GM21390 (cell line): ENCODE measurements around the gene PRDX5.
A peak's percentile ranks its signal among the peaks of the same experiment; 100 is the strongest.

ENCODE experiments used
- ATAC-seq: cut with Tn5 transposase; IDR thresholded peaks from one replicate; pipeline ENCODE4 v1.9.1; 2021; ENCODE audit not compliant: unreplicated experiment

PRDX5 gene

GRCh38 chr11:64317961-64318765 lies at the start of gene PRDX5:
Gene PRDX5, plus strand, starts transcription at chr11:64318121. Its CDS starts 95 bp downstream, at chr11:64318216.
- peak; percentile 65 for ATAC-seq

DNA sequence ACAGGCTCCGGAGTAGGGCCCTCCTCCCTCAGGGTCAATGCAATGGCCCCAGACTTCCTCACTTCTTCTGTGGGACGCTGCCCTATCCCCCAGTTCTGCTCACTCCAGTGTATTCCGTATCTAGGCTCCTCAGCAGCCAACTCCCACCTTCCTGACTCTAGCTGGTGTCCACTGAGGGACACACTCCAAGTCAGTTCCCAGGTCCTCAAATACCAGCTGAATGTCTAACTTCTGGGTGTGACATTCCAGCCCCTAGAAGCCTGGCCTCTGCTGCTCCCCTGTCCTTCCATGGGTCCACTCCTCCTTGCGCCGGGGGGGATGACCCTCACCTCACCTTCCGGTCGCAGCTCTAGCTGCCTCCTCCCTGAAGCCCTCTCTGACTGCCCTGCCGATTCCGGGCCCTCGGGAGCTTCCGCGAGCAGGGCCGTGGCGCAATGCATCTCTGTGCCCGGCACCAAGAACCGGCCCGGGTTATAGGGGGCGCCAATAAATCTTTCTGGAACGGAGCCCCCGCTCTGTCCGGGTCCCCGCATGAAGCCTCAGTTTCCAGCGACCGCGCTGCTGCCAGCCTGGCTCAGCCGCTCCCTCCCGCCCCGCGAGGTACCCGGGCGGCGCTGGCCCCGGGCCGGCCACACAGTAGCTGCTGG lies 48.9 kb upstream of the PRDX5 start:
- ATAC-seq = peak; percentile 11

DNA sequence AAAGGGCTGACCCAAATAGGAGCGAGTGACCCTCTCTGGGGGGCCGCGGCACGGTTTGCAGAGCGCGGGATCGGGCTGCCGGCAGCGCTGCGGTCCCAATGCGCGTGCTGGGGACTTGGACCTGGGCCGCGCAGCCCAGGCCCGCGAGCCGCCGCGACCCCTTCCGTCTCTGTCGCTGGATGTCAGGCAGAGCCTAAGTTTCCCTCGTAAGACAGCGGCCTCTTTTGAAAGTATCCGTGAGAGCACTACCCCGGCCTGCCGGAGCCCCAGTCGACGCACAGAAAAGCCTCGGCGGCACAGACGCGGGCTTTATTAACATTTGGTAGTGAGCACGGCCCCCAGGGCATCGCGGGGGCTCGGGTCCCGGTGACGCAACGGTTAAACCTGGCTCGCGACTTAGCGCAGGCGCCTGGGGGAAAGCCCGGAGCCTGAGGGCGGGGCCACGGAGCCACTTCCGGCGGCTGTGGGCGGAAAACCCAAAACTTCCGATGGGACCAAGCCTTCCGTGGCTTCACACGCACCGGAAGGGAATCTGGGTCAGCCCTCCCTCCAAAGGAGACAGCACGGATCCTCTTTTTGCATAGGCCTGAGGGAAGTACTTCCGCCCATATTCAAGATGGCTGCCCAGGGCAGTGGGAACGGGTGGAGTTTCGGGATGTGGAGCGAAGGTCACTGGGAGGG lies 48.2 kb upstream of the PRDX5 start:
- ATAC-seq = peak; percentile 63

DNA sequence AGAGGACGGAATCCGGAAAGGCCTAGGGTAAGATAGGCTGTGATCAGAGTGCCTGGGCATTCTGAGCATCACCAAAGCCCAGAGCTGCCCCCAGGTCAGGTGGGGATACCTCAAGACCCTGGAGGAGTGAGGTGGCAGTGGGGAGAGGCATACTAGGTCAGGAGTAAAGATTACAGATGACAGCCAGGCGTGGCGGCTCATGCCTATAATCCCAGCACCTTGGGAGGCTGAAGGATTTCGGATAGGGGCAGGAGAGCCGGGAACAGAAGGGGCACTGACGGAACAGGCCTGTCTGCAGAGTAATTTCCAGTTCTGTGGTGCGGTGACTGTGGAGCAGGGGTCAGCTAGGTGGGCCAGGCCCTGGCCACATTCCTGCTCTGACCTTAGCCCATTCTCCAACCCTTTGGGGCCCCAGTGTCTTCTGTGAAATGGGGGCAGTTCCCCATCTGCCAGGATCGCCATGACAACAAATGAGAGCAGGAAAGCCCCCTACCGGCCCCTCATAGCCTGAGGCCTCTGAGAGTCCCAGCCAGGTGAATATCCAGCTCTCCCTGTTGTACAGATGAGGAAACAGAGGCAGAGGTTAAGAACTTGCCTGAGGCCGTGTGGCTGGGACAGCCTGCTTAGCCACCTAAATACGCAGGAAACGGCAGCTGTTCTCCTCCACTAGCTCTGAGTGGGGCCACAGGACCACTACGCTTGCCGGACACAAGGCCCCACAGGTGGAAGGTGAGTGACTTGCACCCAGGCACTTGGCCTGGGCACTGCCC lies 42.7 kb upstream of the PRDX5 start:
- ATAC-seq = no peak

DNA sequence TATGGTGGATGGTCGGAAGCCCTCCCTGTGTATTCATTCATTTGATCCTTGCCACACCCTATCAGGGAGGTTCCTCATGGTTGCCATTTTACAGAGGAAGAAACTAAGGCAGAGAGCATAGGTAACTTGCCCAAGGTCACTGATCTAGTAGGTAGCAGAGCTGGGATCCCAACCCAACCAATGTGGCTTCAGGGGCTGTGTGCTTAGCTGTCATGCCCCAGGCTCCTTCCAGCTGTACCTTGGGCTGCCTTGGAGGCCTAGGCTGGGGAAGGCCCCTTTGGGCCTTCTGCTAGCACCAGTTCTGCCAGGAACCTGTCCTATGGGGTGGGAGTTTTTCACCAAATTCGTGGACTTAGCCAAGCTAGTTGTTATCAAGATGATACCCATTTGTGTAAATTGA lies 42.1 kb upstream of the PRDX5 start:
- ATAC-seq = no peak

GRCh38 chr11:64276653-64277431 lies 41.1 kb upstream of the PRDX5 start:
- no peak for ATAC-seq

DNA sequence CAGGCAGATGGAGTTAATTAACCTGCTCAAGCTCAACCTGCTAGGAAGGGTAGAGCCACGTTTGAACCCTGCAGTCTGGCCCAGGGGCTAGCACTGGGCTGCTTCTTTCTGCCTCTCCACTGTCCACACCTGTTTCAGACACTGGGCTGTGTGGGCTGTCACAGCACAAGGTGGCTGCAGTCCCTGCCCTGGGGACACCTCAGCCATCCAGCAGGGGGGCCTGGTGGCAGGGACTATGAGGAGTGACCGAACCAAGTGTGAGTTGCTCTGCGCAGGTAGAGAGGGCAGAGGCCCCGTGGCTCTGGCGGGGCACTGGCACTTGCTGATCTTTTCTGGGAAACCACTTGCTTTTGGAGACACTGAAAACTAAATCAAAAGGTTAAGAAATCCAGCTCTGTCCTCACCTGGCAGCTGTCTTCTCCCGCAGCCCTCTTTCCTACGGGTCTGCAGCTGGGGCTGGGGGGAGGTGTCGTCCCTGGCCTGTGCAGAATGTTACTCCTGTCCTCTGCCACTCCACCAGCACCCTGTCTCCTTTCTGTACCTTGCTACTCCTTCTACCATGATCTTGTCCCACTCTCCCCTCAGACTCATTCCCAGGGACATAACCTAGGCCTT lies 39.2 kb upstream of the PRDX5 start:
- no peak for ATAC-seq

GRCh38 chr11:64281957-64282770 lies 35.8 kb upstream of the PRDX5 start:
- no peak for ATAC-seq

DNA sequence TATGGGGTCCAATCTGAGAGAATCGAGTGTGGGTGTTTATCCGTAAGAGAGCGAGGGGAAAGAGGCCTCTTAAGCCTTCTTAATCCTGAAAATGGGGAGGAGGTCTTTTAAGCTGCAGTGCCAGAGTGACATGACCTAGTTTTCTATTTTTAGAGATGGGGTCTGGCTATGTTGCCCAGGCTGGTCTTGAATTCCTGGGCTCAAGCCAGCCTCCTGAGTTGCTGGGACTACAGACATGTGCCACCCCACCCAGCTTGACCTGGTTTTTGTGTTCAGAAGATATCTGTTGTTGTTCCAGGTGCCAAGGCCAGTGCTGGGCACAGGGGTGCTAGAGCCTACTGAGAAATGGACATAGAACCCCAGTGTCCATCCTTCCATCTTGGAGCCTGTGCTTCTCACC lies 34.8 kb upstream of the PRDX5 start:
- ATAC-seq = no peak

- ATAC-seq = peak; percentile 69
Measured at GRCh38 chr11:64284048-64284961, 33.6 kb upstream of the PRDX5 start, which contains the start of gene BAD. Gene BAD, minus strand, starts transcription at chr11:64284665. Its CDS starts 297 bp downstream, at chr11:64284368.

- ATAC-seq = peak; percentile 50
Measured at GRCh38 chr11:64284962-64285884, 32.7 kb upstream of the PRDX5 start, which contains the start of gene GPR137. Gene GPR137, plus strand, starts transcription at chr11:64285848. Its CDS starts 677 bp downstream, at chr11:64286525.

GRCh38 chr11:64285885-64286800 lies 31.8 kb upstream of the PRDX5 start:
- no peak for ATAC-seq

DNA sequence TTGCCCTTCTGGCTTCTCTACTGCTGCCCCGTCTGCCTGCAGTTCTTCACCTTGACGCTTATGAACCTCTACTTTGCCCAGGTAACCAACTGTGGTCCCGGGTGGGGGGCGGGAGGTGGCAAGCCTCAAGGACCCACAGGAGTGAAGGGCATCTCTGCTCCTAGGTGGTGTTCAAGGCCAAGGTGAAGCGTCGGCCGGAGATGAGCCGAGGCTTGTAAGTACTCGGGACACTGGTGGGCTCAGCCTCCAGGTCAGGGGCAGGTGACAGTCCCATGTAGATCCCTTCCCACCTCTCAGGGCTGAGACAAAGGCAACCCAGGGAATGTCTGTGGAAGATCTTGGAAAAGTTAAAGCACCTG lies 31.1 kb upstream of the PRDX5 start:
- ATAC-seq = no peak

GRCh38 chr11:64287676-64288352 lies 30.1 kb upstream of the PRDX5 start:
- no peak for ATAC-seq

- no peak for ATAC-seq
Measured at GRCh38 chr11:64288353-64288750, 29.6 kb upstream of the PRDX5 start.
